DMS 273 (cell line): ENCODE results near the gene EYS.
A peak's percentile ranks its signal among the peaks of the same experiment; 100 is the strongest.
"Not testable (repeated sequence)": the region's sequence is repeated elsewhere in the genome, so short reads cannot be mapped to it uniquely, and the experiment has no call there.

Source experiments
- DNase-seq: peaks from one replicate; lab custom pipeline; 2025; ENCODE audit not compliant: unreplicated experiment; lab: John Stamatoyannopoulos, UW

EYS gene

GRCh38 chr6:65469650-65470049, 237.4 kb downstream of the EYS start:
- no peak for DNase-seq

- no peak for DNase-seq
These were observed 238.7 kb downstream of the EYS start for GRCh38 chr6:65468307-65468706.

- DNase-seq: no peak
These were observed 245.9 kb downstream of the EYS start for GRCh38 chr6:65461121-65461520.

GRCh38 chr6:65452333-65452732, 254.7 kb downstream of the EYS start:
- DNase-seq: no peak

GRCh38 chr6:65450451-65450850, 256.6 kb downstream of the EYS start:
- peak; percentile 15 for DNase-seq

- no peak for DNase-seq
These were observed 257.1 kb downstream of the EYS start for GRCh38 chr6:65449926-65450325.

GRCh38 chr6:65448866-65449265, 258.2 kb downstream of the EYS start:
- peak; percentile 9 for DNase-seq

- no peak for DNase-seq
These were observed 270.7 kb downstream of the EYS start for GRCh38 chr6:65436281-65436680.

- no peak for DNase-seq
These were observed 290.4 kb downstream of the EYS start for GRCh38 chr6:65416621-65417020.

- no peak for DNase-seq
These were observed 296.7 kb downstream of the EYS start for GRCh38 chr6:65410309-65410708.

GRCh38 chr6:65402564-65402963, 304.5 kb downstream of the EYS start:
- DNase-seq: no peak

- no peak for DNase-seq
These were observed 307.5 kb downstream of the EYS start for GRCh38 chr6:65399355-65400084.

- no peak for DNase-seq
These were observed 308.2 kb downstream of the EYS start for GRCh38 chr6:65398851-65399250.

- no peak for DNase-seq
These were observed 356.5 kb downstream of the EYS start for GRCh38 chr6:65350530-65350929.

GRCh38 chr6:65302655-65303054, 404.4 kb downstream of the EYS start:
- DNase-seq: not testable (repeated sequence)

GRCh38 chr6:65299236-65299635, 407.8 kb downstream of the EYS start:
- no peak for DNase-seq

- no peak for DNase-seq
These were observed 411.2 kb downstream of the EYS start for GRCh38 chr6:65295812-65296211.

GRCh38 chr6:65289491-65289890, 417.5 kb downstream of the EYS start:
- no peak for DNase-seq

GRCh38 chr6:65285275-65285674, 421.8 kb downstream of the EYS start:
- DNase-seq: no peak

- DNase-seq: no peak
These were observed 427.0 kb downstream of the EYS start for GRCh38 chr6:65280060-65280459.

GRCh38 chr6:65262241-65262640, 444.8 kb downstream of the EYS start:
- DNase-seq: no peak

GRCh38 chr6:65259982-65260381, 447.0 kb downstream of the EYS start:
- DNase-seq: no peak

GRCh38 chr6:65259059-65259458, 448.0 kb downstream of the EYS start:
- DNase-seq: peak; percentile 48
